ENCODE results near the gene PRDM13. TPM values are rescaled to one million over a fixed set of nuclear protein-coding genes. Genes with fewer than 3 reads are reported as not detected.

PRDM13 gene
- total and polyA plus RNA-seq, 9 of the 15 experiments (the other 6 are each of a cell fraction or from before 2014, with no cell fraction given): not detected

DNA sequence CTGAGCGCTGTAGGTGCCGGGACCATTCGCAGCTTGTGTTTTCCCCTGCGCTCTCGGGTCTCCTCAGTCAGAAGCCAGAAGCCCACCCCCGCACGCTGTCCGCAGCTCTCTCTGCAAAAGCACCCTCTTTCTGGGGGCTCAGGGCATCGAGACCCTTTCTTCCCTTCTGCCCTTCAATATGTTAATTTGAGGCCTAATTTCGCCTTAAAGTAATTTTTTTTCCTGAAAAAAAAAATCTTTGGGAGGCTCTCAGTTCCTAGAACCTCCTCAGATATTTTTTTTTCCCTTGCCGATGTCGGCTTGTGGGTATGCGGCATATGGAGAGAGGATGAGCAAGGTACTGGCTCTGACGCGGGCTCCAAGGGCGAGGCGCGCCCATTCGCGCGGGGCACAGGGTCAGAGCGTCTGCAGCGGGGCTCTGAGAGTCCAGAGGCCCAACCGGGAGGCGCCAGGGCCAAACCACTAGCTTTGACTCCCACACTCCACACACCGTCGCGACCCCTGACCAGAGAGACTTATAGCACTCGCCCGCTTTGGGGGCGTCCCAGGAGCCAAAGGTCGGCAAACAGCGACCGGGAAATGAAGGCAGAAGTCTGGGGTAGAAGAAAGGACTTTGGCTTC, 893 bp downstream of the PRDM13 start:
- peaks cover 42 to 61% of the 10 kb centered on the region in 2 experiments for H3K27me3 ChIP-seq (ENCODE audit: control insufficient read depth in 2 of 2, insufficient read depth in 2 of 2, low read length in 2 of 2)
- DNase-seq (ENCODE audit: extremely low read depth in 1 of 4, low spot score in 3 of 4) (no peak), FAIRE-seq (no peak), ATAC-seq (no peak)
- no peak overlapping the region for H2AFZ ChIP-seq (ENCODE audit: low read depth, low read length)
- no peaks in the 10 kb centered on the region for H3K79me2 ChIP-seq (ENCODE audit: control insufficient read depth, insufficient read depth, low read length)
- H3K27ac ChIP-seq (ENCODE audit: extremely low read depth, low read depth, low read length): no peak overlapping the region
- no peaks in the 10 kb centered on the region for H3K9me1 ChIP-seq (ENCODE audit: control insufficient read depth, insufficient read depth, low read length)
- H3K4me3 ChIP-seq: no peak overlapping the region
- ChIA-PET CTCF (ENCODE audit: low intra/inter-chr PET ratio) (no interaction called here), POLR2A (no interaction called here)
- WGBS (ENCODE audit: insufficient coverage, low coverage, missing lambda C conversion rate): 45% methylated on average over 32 of the region's 34 CpGs
- H3K9ac ChIP-seq (ENCODE audit: insufficient read depth in 1 of 2, low read depth in 2 of 2, low read length in 2 of 2): no peak overlapping the region
- H3K4me1 ChIP-seq (replicated peaks in 1 of 2; ENCODE audit: control insufficient read depth in 2 of 2, insufficient read depth in 2 of 2, low read length in 2 of 2): peaks cover 3 to 21% of the 10 kb centered on the region in 2 experiments; a peak in 3 of 5 replicates
- H3K4me2 ChIP-seq (ENCODE audit: insufficient read depth, low read length): no peak overlapping the region
- intact Hi-C loops (cut with micrococcal nuclease): no loop called here
- in situ Hi-C loops (cut with MboI): no loop called here
- BruUV-seq (replicated peaks): no TSS peak
- H4K20me1 ChIP-seq (replicated peaks; ENCODE audit: control insufficient read depth, insufficient read depth, low read length): no peaks in the 10 kb centered on the region
- no peaks in the 10 kb centered on the region for H3K36me3 ChIP-seq (ENCODE audit: control insufficient read depth, insufficient read depth, low read length)
- H3K9me3 ChIP-seq (replicated peaks; ENCODE audit: control insufficient read depth, insufficient read depth, low read depth, low read length): no peaks in the 10 kb centered on the region
- TF ChIP-seq, protein P1, sequence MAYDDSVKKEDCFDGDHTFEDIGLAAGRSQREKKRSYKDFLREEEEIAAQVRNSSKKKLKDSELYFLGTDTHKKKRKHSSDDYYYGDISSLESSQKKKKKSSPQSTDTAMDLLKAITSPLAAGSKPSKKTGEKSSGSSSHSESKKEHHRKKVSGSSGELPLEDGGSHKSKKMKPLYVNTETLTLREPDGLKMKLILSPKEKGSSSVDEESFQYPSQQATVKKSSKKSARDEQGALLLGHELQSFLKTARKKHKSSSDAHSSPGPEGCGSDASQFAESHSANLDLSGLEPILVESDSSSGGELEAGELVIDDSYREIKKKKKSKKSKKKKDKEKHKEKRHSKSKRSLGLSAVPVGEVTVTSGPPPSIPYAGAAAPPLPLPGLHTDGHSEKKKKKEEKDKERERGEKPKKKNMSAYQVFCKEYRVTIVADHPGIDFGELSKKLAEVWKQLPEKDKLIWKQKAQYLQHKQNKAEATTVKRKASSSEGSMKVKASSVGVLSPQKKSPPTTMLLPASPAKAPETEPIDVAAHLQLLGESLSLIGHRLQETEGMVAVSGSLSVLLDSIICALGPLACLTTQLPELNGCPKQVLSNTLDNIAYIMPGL (CRISPR knock-in tag; IDR thresholded peaks at IDR 0.05): no peak
- no peak for TF ChIP-seq CBX1 (IDR thresholded peaks at IDR 0.05; ENCODE audit: low read depth)
- no peak for TF ChIP-seq EGR1 (conservative IDR thresholded peaks at IDR 0.05)
- no peak for TF ChIP-seq THAP7 (CRISPR knock-in tag; IDR thresholded peaks at IDR 0.05)
- TF ChIP-seq AFF4 (CRISPR knock-in tag; IDR thresholded peaks at IDR 0.05): no peak
- no peak for TF ChIP-seq ZKSCAN1 (IDR thresholded peaks at IDR 0.05; ENCODE audit: low read depth, low read length)
- no peak for TF ChIP-seq RBM14 (IDR thresholded peaks at IDR 0.05; ENCODE audit: borderline replicate concordance, insufficient read depth, low read depth, low read length)
- no peak for TF ChIP-seq GATA2 (CRISPR knock-in tag; IDR thresholded peaks at IDR 0.05)
- TF ChIP-seq RFX1 (IDR thresholded peaks at IDR 0.05): no peak
- TF ChIP-seq CREBBP (IDR thresholded peaks at IDR 0.05; ENCODE audit: low read depth, low read length): no peak
- no peak for TF ChIP-seq SFPQ (IDR thresholded peaks at IDR 0.05; ENCODE audit: low read depth, low read length)
- no peak for TF ChIP-seq POLR2G (IDR thresholded peaks at IDR 0.05; ENCODE audit: low read depth, low read length)
- no peak for TF ChIP-seq NFE2L1 (tag; IDR thresholded peaks at IDR 0.05; ENCODE audit: borderline replicate concordance, low read depth)
- no peak for TF ChIP-seq SRSF1 (IDR thresholded peaks at IDR 0.05; ENCODE audit: low read depth, low read length)

Measured in K562 (cell line).